Vagina (tissue), 2 donors: Measurements from ENCODE around the gene SLC2A1.

Experiments used
- POLR2A ChIP-seq, 2 donors: fragments of 450-650 bp; IDR thresholded peaks; one replicate each; pipeline ENCODE4 v1.6.1; 2017; ENCODE audit warnings: antibody characterized with exemption in 2 of 2, mild to moderate bottlenecking in 2 of 2, moderate library complexity in 2 of 2
- POLR2AphosphoS5 ChIP-seq, 2 donors: sonication (generic); formaldehyde crosslinking; IDR thresholded peaks; one replicate each; pipeline ENCODE4 v1.9.0; 2017; ENCODE audit warnings: antibody characterized with exemption in 2 of 2, mild to moderate bottlenecking in 2 of 2, low read depth in 1 of 2; ENCODE audit not compliant: insufficient read depth in 1 of 2
- TF ChIP-seq, protein P1 (sequence below), 3 experiments: fragments of 450-650 bp in 2 of 3; fragments of 200-600 bp in 1 of 3; sonication (generic) in 1 of 3; IDR thresholded peaks; one replicate each; pipeline ENCODE4 v1.5.1; 2017 to 2019; ENCODE audit warnings: antibody characterized with exemption in 3 of 3, mild to moderate bottlenecking in 2 of 3, moderate library complexity in 2 of 3

DNA sequence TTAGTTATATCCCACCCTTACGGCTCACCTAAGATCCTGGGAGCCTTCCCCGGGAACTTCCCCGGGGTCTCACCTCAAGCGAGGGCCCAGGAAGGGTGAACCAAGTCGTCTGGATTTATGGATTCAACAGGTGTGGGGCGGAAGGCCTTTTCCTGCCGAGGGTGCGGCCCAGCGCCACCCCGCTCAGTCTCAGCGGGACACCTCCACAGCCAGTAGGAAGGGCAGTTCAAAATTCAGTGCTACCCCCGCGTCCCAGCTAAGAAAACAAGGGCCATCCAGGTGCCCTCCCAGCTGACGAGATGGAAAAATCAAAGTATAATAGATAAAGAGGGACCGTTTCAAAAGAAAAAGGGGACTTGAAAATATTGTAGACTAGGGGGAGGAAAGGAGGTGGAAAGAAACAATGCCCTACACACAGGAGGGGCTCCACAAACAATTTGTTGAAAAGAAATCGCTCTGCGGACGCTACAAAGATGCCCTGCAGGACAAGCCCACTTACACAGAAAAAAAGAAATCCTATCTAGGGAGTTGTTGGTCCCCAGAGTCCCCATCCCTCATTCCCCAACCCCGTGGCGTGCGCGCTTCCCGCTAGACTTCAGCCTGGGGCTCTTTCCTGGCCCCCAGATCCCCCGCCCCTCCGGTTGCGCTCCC is 1.3 kb downstream of the SLC2A1 start:
- TF ChIP-seq, protein P1, sequence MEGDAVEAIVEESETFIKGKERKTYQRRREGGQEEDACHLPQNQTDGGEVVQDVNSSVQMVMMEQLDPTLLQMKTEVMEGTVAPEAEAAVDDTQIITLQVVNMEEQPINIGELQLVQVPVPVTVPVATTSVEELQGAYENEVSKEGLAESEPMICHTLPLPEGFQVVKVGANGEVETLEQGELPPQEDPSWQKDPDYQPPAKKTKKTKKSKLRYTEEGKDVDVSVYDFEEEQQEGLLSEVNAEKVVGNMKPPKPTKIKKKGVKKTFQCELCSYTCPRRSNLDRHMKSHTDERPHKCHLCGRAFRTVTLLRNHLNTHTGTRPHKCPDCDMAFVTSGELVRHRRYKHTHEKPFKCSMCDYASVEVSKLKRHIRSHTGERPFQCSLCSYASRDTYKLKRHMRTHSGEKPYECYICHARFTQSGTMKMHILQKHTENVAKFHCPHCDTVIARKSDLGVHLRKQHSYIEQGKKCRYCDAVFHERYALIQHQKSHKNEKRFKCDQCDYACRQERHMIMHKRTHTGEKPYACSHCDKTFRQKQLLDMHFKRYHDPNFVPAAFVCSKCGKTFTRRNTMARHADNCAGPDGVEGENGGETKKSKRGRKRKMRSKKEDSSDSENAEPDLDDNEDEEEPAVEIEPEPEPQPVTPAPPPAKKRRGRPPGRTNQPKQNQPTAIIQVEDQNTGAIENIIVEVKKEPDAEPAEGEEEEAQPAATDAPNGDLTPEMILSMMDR (IDR thresholded peaks at IDR 0.05) = no peak
- no peak for TF ChIP-seq POLR2A (IDR thresholded peaks at IDR 0.05)
- peak in 1 of 2 donors; percentile 46 for TF ChIP-seq POLR2AphosphoS5 (IDR thresholded peaks at IDR 0.05; ENCODE audit: insufficient read depth in 1 of 2, low read depth in 1 of 2)
